NCI-H748 (cell line): ENCODE results near the gene COPB2.
A peak's percentile ranks its signal among the peaks of the same experiment; 100 is the strongest.
"Not testable (repeated sequence)": the region's sequence is repeated elsewhere in the genome, so short reads cannot be mapped to it uniquely, and the experiment has no call there.

Experiments used
- DNase-seq: peaks from one replicate; lab custom pipeline; 2025; ENCODE audit not compliant: unreplicated experiment; lab: John Stamatoyannopoulos, UW

The COPB2 gene

DNA sequence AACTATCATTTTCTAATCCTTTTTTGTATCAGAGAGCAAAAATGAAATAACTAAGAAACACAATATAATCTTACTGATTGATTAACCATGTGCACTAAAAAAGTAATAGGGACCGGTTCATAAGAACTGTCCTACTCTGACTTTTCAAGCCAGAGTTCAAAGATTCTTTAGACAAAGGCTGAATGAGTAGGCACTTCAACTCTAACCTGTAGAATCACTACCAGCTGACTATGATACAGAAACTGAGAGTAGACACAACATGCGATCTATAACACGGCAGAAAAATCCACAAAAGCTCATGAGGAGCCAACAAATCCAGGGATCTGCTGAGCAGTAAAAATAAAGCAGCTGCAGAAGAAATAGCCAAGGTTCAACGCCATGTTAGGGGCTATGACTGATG lies 8.9 kb downstream of the COPB2 start:
- no peak for DNase-seq

DNA sequence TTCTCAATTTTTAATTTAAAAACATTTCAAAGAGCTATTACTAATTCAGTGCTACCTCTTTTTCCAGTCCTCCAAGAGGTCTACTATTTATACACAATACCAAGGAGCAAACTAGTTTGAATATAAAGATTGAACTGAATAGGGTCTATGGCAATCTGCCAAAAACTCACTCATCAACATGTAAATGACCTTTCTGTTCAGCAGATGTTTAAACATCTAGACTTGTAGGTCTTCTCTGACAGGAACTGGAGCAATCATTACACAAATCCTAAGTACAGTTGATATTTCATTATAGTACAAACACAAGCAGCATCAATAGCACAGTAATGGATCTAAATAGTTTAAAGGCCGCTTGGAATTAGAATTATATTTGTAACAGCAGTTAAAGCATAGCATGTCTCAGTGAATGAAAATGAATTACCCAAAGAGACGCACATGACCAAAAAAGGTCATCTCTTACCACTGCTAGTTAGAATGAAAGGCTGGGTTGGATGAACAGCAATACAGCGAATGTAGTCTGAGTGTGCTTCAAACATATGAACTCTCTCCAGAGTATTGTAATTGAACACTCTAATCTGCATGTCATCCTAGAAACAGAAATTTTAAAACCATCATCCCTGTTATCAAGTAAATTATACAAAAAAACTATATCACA lies 10.7 kb downstream of the COPB2 start:
- peak; percentile 92 for DNase-seq

DNA sequence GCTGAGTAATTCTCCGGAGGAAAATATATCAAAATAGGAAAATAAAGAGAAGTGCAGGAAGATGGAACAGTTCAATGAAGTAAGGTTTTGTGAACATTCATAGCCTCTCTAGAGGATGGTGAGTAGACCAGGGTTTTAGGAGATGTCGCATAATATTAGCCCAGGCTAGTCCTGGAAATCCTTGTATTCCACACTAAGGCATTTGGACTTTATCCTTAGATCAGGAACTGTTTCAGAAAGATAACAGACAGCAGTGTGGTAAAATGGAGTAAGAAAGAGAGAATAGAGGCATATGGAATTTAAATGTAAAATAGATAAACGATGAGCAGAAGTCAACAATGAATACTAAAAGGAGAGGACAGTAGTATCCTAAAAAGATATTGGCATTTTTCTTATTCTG lies 12.1 kb downstream of the COPB2 start:
- DNase-seq = no peak

DNA sequence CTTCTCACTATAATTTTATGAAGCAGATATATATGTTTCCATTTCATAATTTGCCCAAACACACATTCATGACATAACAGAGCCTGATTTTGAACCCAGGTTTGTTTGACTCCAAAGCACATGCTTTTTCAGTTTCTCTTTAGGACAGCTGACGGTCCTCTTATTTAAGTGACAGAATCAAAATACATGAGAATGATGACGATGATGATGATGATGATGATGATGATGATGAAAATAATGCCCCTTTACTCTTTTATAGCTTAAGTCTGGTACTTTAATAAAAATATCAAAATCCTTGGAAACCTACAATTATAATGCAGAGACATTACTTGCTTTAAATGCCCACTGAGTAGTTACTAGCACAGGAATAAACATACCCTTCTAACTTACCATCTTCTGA lies 15.3 kb downstream of the COPB2 start:
- DNase-seq = no peak

DNA sequence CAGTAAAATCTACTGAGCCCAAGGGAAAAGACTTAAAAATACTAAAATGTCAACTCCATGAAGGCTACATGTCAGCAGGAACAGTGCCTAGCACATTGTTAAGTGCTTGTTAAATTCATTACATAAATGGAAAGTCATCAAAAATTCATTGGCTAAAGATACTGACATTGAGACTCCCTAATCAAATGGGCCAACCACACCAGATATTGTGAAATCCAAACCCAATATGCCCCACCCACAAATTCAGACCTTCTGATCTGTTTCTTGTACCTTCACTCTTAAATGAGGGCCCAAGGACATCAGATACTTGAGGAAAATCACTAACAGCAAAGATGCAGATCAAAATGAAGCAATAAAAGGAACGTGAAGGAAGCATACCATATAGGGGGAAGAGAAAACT lies 24.9 kb downstream of the COPB2 start:
- DNase-seq = no peak

DNA sequence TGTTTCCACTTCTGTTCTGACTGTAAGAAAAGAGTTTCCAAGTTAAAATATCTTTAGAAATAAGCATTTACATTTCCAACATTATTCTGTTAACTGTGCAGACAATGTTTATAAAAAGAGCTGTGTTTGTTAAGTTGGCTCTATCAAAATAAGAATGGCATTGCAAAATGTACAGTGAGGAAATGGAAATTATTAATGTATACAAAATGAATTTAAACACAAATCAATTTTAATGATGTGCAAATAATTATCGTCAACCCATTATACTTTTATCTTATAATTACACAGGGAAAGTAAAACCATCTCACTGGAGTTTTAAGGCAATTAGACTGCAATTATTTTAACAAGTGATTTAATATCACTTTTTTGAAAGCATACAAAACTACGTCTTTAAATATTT lies 28.2 kb downstream of the COPB2 start:
- DNase-seq = no peak

DNA sequence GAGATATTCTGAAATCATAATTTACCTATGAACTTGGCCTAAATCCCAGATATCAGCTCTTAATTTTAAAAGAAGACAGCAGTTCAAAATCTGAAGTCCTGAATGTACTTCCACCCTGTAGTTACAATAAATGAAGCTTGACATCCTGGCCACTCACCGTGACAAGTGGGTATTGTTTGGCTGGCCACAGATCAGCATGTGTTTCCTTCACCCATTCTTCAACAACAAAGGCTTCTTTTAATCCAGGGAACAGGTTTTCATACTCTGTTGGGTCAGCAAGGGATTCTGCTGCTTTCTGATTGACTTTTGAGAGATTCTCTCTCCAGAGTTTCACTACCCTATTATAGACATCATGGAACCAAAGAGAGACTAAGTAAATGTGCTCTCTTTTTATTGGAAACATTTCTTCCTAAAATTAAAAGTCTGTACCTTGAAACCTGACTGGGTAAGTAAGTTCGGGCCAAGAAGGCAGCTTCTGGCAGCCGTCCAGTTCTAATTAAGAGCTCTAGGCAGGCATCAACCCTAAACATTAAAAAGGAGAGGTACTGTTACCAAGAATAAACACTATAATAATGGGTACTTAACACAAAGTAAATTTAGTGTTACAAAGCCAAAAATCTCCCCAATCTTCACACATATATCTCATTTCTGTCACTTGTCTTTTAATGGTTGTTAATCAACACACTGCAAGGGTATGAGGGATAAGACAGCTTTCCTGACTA lies 30.4 kb downstream of the COPB2 start:
- peak; percentile 66 for DNase-seq

DNA sequence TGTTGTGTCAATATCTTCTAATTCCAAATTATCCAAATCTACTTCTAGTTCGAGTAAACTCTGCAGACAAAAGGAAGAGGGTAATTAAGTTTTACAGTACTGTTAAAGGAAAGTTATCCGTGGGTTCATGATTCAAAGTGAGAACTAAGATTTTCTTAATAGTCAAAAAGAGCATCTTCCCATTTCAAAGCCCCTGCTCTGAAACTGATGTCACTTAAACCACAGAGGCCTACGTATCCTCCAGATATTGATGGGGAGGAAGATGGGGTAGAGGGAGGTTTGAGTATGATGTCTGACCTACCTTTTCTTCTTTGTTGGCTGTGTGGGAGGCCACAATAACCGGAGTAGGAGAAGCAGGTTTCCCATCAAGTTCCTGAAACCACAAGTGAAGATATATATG lies 31.5 kb downstream of the COPB2 start:
- DNase-seq = no peak

DNA sequence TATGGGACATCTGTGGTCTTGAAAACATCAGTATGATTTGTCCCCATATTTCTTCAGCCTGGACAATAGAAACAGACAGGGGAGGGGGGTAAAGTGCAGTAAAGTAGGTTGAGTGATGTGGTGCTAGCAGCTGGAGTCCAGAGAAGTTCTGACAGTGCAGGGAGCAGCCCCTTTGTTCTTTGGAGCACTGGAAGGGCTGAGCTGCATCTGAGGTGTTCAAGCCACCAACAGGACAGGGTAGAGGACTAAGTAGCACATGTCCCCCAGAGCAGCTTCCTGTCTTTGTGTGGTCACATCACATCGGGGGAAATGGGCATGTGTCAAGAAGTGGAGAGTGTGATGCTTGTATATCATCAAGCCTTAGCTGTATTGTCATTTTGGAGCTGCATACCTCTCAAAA lies 33.6 kb downstream of the COPB2 start:
- DNase-seq = no peak

DNA sequence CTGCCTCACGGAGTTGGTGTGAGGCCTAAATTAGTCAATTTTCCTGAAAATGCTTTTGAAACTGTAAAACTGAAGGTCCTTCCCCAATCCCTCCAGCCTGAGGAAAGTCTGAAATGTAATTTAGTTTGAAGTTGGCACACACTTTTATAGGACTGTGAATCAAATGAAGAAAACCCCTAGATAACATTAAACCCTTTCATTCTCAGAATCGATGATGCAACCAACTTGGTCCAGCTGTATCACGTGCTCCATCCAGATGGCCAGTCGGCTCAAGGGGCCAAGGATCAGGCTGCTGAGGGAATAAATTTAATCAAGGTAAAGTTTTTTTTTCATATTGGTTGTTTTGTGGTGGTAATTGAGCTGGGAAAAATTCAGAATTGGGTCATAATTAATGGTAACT lies 34.0 kb downstream of the COPB2 start:
- no peak for DNase-seq

DNA sequence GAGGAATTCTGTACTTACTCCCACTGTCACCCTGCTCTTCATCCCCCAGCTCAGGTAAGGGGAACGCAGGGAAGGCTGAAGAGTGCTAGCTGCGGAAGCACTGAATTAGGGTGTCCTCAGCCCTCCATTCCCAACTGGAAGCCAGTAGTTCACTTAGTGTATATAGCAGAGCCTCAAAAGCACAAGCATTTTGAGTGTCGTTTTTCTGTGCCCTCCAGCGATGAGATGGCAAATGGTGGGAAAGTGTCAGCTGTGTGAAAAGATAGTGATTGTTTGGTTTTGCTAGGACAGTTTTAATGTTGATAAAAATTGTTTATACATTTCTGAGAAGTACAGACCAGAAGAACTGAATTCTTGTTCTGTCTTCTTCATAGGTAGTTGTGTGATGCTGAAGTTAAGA lies 34.8 kb downstream of the COPB2 start:
- DNase-seq = no peak

DNA sequence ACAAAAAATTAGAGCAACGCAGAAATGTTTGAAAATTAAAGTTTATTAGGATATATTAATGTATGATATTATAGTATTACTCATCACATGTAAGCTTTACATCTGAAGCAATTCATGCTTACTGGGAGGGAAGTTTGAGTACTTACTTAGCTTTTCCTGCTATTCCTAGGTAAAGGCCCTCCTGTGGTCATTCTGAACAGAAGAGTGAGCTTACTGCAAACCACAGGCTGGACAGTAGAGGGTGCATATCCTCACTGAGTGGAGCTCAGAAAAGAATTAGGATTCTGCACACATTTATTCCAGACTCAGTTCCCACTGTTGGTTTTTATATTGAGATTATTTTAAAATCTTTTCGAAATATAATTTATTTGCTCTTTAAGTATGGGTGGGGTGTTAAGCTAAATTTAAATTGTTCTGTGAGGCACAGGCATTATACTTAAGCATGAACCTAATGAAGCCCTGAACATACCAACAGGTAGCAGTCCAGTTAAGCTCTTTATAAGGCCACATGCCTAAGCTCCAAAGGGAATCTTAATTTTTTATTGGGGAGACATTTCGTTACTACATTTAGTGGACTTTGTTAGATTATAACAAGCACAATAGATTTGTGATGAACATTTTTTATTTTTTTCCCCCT lies 35.4 kb downstream of the COPB2 start:
- DNase-seq = peak; percentile 28

DNA sequence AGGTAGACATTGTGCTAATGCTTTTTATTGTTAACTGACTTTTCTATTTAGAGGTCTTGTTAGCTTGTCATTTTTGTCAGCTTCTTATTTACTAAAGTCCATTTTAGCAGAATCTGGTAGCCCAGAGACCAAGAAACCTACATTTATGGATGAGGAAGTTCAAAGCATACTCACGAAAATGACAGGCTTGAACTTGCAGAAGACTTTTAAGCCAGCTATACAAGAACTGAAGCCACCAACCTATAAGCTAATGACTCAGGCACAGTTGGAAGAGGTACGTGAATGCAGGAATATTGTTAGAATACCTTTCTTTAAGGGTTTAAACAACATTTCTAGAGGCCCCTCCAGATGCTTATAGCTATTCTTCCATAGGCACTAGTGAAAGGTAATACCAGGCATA lies 42.7 kb downstream of the COPB2 start:
- no peak for DNase-seq

DNA sequence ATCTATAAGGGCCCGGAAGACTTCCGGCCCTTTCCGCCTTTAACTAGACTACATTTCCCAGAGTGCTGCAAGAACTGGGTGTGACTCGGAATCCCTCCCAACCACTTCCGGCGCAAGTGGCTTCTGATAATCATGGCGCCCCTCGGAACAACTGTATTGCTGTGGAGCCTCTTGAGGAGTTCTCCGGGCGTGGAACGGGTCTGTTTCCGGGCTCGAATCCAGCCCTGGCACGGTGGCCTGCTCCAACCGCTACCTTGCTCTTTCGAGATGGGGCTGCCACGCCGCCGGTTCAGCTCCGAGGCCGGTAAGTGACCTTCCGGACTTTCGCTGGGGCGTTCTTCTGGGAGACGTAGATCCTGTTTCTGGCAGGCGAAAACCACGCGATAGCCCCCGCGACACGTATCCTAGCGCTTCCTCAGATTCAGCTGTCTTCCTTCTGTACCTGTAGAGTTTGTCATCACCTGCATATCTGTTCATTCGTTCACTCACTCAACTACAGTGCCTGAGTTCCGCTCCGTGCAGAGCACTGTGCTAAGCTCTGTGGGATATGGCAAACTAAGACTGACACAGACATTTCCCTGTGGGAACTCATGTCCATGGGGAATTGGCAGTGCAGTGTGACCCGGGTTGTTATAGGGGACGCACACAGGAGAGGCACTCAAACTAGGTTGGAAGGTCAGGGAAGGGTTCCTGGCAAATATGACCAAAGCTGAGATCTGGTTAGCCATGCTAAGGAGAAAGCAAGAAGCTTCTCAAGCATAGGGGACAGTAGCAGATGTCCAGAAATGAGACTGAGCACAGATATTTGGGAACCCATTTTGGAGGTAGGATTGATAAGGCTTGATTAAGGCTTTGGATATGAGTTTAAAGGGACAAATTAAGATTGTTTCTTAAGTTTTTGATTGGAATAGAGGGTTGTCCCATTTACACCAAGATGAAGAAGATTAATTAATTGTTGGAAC lies 45.3 kb downstream of the COPB2 start, which contains the start of gene MRPS22:
MRPS22 (plus strand) TSS at position 126 of the 962 bp plus-strand sequence; CDS start at position 133, 7 bp downstream.
- peak; percentile 83 for DNase-seq

DNA sequence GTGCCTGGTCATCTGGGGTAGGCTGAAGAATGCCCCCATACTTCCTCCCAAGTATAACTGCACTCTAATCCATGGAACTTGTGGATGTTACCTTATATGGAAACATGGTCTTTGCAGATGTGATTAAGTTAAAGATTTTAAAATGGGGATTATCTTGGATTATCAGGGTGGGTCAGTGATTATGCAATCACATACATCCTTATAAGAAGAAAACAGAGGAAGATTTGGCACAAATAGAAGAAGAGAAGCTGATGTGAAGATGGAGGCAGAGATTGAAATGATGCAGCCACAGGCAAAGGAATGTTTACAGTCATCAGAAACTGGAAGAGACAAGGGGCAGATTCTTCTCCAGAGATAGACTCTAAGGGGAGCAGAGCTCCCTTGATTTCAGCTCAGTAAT lies 47.4 kb downstream of the COPB2 start:
- DNase-seq = no peak

DNA sequence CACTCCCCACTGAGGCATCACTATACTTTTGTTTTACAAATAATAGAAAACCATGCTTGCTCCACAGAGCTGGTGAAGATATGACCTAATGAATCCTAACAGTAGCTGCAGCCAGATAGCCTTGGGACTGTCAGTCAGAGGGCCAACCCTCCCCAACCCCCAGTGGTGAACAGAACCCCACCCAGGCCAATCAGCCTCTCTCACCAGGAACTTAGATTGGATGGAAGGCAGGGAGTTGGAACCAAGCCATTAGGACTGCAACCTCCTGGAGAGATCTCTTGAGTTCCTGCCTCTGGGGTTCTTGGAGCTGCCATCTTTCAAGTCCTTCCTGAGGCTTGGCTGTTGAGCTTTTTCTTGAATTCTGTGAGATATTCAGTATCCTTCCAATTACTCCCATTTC lies 48.7 kb downstream of the COPB2 start:
- DNase-seq = no peak

DNA sequence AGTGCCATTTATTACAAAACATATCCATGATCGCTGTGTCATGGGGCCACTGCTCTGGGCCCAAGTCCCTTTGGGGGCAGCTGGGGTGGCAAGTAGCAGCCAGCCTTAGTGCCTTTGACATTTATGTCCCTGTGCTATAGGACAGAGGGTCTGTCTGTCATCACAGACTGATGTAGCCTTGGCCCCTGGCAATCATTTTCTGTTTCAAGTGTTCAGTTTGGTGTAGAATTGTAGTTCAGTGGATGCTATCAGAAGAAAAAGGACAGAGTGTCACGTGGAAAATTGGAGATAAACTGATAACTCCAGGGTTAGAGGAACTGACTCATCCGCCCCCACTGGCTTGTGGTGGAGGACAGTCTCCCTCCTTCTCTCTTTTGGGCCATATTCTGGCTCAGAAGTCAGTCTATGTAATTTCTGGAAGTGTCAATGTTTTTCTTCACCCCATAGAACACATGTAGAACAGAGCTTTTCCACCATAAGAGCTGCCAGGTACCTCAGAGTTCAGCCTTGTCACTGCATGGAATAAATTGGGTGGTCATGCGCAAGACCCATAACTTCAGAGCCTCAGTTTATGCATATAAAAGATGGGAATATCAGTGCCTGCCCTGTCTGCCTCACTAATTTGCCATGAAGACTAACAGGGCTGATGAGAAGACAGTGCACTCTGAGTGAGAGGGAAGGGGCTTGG lies 50.1 kb downstream of the COPB2 start:
- DNase-seq = no peak

DNA sequence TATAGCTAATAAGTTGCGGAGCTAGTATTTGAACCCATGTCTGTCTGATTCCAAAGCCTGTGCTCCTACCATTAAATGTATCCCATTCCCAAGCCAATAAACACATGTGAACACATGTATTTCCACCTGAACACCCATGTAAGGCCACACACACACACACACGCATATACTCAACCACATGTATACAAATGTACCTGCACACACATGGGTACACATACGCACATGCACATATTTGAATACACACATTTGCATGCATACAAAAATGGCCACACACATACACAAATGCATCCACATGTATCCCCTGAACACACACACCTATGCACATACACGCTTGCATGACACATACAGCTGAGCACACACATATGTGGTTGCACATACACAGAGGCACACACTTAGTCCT lies 51.0 kb downstream of the COPB2 start:
- DNase-seq = no peak

DNA sequence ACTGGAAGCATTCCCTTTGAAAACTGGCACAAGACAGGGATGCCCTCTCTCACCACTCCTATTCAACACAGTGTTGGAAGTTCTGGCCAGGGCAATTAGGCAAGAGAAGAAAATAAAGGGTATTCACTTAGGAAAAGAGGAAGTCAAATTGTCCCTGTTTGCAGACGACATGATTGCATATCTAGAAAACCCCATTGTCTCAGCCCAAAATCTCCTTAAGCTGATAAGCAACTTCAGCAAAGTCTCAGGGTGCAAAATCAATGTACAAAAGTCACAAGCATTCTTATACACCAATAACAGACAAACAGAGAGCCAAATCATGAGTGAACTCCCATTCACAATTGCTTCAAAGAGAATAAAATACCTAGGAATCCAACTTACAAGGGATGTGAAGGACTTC lies 54.8 kb downstream of the COPB2 start:
- not testable (repeated sequence) for DNase-seq

DNA sequence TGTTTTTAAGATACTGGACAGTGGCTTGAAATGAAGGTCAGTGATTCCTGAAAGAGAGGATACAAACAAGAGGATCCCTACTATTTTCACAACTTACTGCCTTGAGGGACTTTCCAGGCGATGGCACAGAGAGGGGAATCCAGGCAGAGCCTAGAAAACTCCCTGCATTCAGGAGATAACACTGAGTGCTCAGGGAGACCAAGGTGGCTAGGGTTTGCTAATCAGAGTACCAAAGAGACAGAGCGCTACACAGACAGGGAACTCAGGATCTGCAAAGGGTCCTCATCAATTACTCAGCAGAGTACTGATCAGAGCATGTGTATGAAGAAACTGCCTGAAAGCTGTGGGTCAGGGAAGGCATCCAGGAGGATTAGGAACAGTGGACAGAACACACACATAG lies 57.4 kb downstream of the COPB2 start:
- no peak for DNase-seq
